Right renal pelvis (tissue), 4 donors: ENCODE measurements around the gene GXYLT1. TPM values are rescaled to one million over a fixed set of nuclear protein-coding genes. Genes with fewer than 3 reads are reported as not detected.
"Not testable (repeated sequence)": the region's sequence is repeated elsewhere in the genome, so short reads cannot be mapped to it uniquely, and the experiment has no call there.

Experiments used
- DNase-seq, 4 donors: peaks; one replicate each; pipeline ENCODE4 v3.0.0-alpha.2; 2013; ENCODE audit warnings: low read depth in 4 of 4, low spot score in 3 of 4, missing footprints in 1 of 4
- polyA plus RNA-seq, 4 donors: library from polyadenylated mRNA; unstranded; fragments of 120-200 nt; gene quantifications; one replicate each; pipeline ENCODE4 v1.2.1, GENCODE V29; 2013; ENCODE audit not compliant: insufficient read length in 4 of 4

The GXYLT1 gene
- polyA plus RNA-seq, 4 donors: 27.5 to 36.4 (median 34.5) TPM

- DNase-seq: no peak
Observed at GRCh38 chr12:42103155-42103554, 41.5 kb downstream of the GXYLT1 start.

GRCh38 chr12:42102720-42103119 is 42.0 kb downstream of the GXYLT1 start:
- no peak for DNase-seq

- no peak for DNase-seq
Observed at GRCh38 chr12:42099433-42099832, 45.2 kb downstream of the GXYLT1 start.

DNA sequence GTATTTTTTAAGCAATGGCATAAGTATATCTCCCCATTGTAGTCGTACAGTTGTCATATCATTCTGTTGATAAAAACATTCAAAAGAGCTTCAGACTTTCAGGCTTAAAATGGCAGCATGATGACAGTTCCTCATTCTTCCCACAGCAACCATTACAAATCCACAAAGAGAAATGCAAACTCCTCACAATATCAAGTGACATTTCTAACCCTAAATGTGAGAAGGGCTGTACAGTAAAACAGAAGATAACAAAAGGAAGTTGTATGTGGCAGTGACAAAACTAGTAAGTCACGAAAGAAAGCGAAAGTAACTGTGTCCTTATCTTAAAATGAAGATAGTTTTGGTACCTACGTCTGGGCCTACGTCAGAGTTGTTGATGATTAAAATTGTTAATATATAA is 46.7 kb downstream of the GXYLT1 start:
- DNase-seq: no peak

DNA sequence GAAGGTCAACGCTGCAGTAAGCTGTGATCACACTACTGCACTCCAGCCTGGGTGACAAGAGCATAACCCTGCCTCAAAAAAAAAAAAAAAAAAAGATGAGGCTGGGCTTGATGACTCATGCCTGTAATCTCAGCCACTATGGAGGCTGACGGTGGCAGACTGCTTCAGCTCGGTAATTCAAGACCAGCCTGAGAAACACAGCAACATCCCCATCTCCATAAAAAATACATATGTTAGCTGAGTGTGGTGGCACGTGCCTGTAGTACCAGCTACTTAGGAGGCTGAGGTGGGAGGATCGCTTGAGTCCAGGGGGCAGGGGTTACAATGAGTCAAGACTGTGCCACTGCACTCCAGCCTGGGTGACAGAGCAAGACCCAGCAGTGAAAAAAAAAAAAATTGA is 50.4 kb downstream of the GXYLT1 start:
- no peak for DNase-seq

DNA sequence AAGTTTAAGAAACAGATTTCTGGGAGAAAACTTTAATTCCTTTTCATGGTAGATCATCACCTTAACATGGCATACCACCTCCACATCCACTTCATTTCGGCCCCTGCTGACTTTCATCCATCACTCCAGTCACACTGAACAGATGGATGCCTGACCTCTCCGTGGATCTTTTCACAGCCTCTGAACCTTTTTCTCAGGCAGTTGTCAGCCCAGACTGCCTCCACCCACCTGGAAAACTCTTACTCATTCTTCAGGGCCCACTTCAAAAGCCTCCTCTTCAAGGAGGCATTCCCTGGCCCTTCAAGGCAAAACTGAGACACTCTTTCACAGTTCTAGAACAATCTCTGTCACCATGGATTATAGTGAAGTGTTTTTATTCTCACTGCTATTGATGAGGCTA is 52.9 kb downstream of the GXYLT1 start:
- DNase-seq: no peak

- DNase-seq: peak in 1 of 4 donors; percentile 14
Observed at GRCh38 chr12:42090899-42091298, 53.8 kb downstream of the GXYLT1 start.

DNA sequence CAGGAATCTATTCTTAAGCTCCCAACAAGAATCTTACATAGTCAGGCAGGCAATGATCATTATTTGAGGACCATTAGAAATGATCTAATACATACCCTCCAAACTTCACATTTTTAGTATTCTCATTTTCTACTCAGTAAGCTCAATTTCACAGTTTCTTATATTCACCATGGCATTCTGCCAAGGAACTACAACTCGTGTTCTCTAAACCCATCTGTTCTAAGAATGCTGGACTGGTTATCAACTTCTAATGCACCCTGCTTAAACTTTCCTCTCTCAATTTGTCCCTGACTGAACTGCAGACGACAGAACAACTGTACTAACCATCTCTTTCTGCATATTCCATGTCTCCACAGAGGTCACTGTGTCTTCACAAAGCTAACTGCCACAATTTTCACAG is 58.6 kb downstream of the GXYLT1 start:
- DNase-seq: no peak

- DNase-seq: no peak
Observed at GRCh38 chr12:42085594-42085993, 59.1 kb downstream of the GXYLT1 start.

DNA sequence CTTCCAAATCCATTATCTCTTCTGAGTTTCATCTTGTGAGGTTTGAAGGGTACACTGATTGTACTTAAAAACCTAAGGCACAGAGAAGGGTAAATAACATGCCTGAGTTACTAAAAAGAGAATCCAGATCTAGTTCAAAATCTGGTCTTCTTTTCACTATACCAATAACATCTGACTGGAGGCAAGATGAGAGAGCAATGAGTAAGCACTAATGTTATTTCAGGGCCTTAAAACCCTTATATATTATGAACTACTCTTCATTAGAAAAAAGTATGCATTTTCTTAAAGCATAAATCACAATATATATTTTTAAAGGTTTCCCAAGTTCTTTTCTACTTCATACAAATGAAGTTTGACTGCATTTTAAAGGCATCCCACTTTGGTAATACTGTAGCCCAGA is 60.2 kb downstream of the GXYLT1 start:
- no peak for DNase-seq

- no peak for DNase-seq
Observed at GRCh38 chr12:42076976-42077375, 67.7 kb downstream of the GXYLT1 start.

DNA sequence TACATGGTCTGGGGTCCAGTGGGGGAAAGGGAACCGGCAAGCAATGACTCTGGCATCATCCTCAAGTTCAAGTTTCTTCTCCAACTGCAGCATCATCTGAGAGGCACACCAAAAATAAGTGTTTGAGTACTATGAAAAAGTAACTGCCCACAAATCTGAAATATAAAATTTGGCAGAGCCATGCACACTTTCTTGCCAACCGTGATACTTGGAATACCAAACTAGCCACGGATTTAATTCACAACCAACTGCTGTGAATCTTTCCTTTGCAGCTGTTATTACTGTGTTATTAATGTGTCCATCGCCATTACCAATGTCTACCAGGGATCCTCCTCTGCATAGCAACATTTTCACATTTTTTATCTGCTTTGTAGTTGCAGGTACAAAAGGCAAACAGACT is 74.6 kb downstream of the GXYLT1 start:
- no peak for DNase-seq

GRCh38 chr12:42059127-42059526 is 85.5 kb downstream of the GXYLT1 start:
- DNase-seq: no peak

- no peak for DNase-seq
Observed at GRCh38 chr12:42056130-42056529, 88.5 kb downstream of the GXYLT1 start.

DNA sequence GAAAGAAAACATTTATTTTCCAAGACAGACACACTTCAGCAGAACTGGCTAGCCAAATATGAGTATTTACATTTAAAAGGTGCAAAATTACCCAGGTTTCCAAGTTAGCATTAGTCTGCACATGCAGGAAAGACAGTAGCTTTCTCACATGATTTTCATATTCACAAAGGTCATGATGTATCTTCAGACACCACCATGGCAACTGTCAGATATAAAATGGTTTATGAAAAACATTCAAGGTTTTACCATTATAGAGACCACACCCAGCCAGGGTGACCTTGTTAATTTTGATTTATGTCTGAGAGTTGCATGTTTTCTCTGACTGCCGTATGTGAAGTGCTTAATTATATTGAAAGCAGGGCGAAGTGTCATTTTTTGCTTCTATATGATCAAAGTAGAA is 91.2 kb downstream of the GXYLT1 start:
- no peak for DNase-seq

- not testable (repeated sequence) for DNase-seq
Observed at GRCh38 chr12:42048980-42049379, 95.7 kb downstream of the GXYLT1 start.

DNA sequence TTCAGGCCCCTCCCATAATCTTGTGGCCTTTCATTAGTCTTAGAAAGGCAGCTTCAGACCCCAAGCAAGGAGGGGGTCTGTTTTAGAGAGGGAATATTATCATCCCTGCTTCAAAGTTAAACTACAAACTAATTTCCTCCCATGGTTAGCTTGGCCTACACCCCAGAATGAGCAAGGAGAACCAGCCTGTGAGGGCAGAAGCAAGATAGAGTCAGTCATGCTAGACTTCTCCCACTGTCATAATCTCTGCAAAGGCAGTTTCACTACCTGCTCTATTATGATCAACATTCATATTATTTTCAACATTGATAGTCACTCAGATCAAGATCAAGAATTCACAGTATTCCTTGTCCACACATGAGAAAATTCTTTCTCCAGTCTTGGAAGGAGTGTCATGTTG is 105.1 kb downstream of the GXYLT1 start:
- DNase-seq: no peak

DNA sequence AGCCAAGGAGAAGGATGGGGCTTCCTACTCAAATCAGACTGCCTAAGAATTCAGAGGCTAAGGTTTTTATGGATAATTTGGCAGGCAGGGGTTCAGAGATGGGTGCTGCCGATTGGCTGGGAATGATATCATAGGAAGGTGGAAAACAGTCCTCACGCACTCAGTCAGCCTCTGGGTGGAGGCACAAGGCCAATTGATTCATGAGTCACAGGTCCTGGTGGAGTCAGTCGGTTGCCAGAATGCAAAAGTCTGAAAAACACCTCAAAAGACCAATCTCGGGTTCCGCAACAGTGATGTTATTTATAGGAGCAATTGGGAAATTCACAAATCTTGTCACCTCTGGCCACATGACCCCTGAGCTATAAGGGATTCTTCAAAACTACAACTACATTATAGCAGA is 105.5 kb downstream of the GXYLT1 start:
- DNase-seq: no peak

- DNase-seq: no peak
Observed at GRCh38 chr12:42031847-42032564, 112.7 kb downstream of the GXYLT1 start.
